HepG2 (cell line): Measurements from ENCODE around the gene MAVS. TPM values are rescaled to one million over a fixed set of nuclear protein-coding genes. Genes with fewer than 3 reads are reported as not detected.

Source experiments
- BCL3 ChIP-seq: sonication (generic); formaldehyde crosslinking; IDR thresholded peaks from 2 replicates; pipeline ENCODE4 v1.5.1; 2020; ENCODE audit warnings: mild to moderate bottlenecking, missing genetic modification reagents, moderate library complexity
- FOXK2 ChIP-seq: fragments of 450-650 bp; IDR thresholded peaks from 2 replicates; pipeline ENCODE4 v1.6.1; 2016
- GMEB1 ChIP-seq: sonication (generic); formaldehyde crosslinking; IDR thresholded peaks from 2 replicates; pipeline ENCODE4 v1.5.1; 2020; ENCODE audit warnings: missing genetic modification reagents, mild to moderate bottlenecking, borderline replicate concordance
- GMEB2 ChIP-seq: IDR thresholded peaks from 2 replicates; pipeline ENCODE4 v1.6.1; 2016; ENCODE audit warnings: missing biosample characterization, missing genetic modification reagents, low read depth
- HDAC1 ChIP-seq: sonication (generic); formaldehyde crosslinking; IDR thresholded peaks from 2 replicates; pipeline ENCODE4 v1.5.1; 2020; ENCODE audit warnings: mild to moderate bottlenecking, missing genetic modification reagents
- HDAC6 ChIP-seq: fragments of 200-600 bp; sonication (generic); IDR thresholded peaks from 2 replicates; pipeline ENCODE4 v1.7.0; 2017; ENCODE audit warnings: mild to moderate bottlenecking, antibody characterized with exemption, low read length, low read depth
- IRF1 ChIP-seq: sonication (generic); formaldehyde crosslinking; IDR thresholded peaks from 2 replicates; pipeline ENCODE4 v1.4.0; 2020; ENCODE audit warnings: low read depth, mild to moderate bottlenecking, missing genetic modification reagents
- POLR2AphosphoS5 ChIP-seq: IDR thresholded peaks from 2 replicates; pipeline ENCODE4 v1.6.1; 2012; ENCODE audit warnings: low read depth, low read length
- SIX4 ChIP-seq: sonication (generic); formaldehyde crosslinking; IDR thresholded peaks from 2 replicates; pipeline ENCODE4 v1.4.0; 2020; ENCODE audit warnings: missing genetic modification reagents
- SNAPC4 ChIP-seq: sonication (generic); formaldehyde crosslinking; IDR thresholded peaks from 2 replicates; pipeline ENCODE4 v1.4.0; 2020; ENCODE audit warnings: mild to moderate bottlenecking, missing genetic modification reagents
- SRF ChIP-seq: IDR thresholded peaks from 2 replicates; pipeline ENCODE4 v1.6.1; 2011; ENCODE audit warnings: mild to moderate bottlenecking, low read depth, low read length, moderate library complexity
- TEAD3 ChIP-seq: optimal IDR thresholded peaks from 2 replicates; pipeline ENCODE3; 2016; ENCODE audit warnings: borderline replicate concordance
- ZNF180 ChIP-seq: sonication (generic); formaldehyde crosslinking; IDR thresholded peaks from 2 replicates; pipeline ENCODE4 v1.4.0; 2020; ENCODE audit warnings: low read depth, missing genetic modification reagents, borderline replicate concordance
- ZNF337 ChIP-seq: sonication (generic); formaldehyde crosslinking; IDR thresholded peaks from 2 replicates; pipeline ENCODE4 v1.5.1; 2020; ENCODE audit warnings: missing genetic modification reagents, low read depth, mild to moderate bottlenecking, borderline replicate concordance
- ZNF430 ChIP-seq: sonication (generic); formaldehyde crosslinking; IDR thresholded peaks from 2 replicates; pipeline ENCODE4 v1.9.0; 2021; ENCODE audit warnings: mild to moderate bottlenecking, missing genetic modification reagents
- ZNF550 ChIP-seq: sonication (generic); formaldehyde crosslinking; IDR thresholded peaks from 2 replicates; pipeline ENCODE4 v1.4.0; 2020; ENCODE audit warnings: mild to moderate bottlenecking, missing genetic modification reagents, borderline replicate concordance
- ZNF558 ChIP-seq: sonication (generic); formaldehyde crosslinking; IDR thresholded peaks from 2 replicates; pipeline ENCODE4 v1.9.0; 2022; ENCODE audit warnings: mild to moderate bottlenecking, missing genetic modification reagents, borderline replicate concordance
- ZNF672 ChIP-seq: sonication (generic); formaldehyde crosslinking; IDR thresholded peaks from 2 replicates; pipeline ENCODE4 v1.8.1; 2022; ENCODE audit warnings: missing genetic modification reagents
- ZSCAN30 ChIP-seq: sonication (generic); formaldehyde crosslinking; IDR thresholded peaks from 2 replicates; pipeline ENCODE4 v1.5.0; 2020; ENCODE audit warnings: mild to moderate bottlenecking, missing genetic modification reagents
- polyA plus RNA-seq, 8 experiments: library from polyadenylated mRNA; depleted of rRNA in 3 of 8; stranded (reverse) in 7 of 8; unstranded in 1 of 8; fragments of >200 nt; fragmentation: Illumina TruSeq in 4 of 8; extraction: Trizol in 4 of 8; gene quantifications; 2 replicates each; pipeline versions ENCODE4 v1.2.1 to v1.2.3, GENCODE V29; 2011 to 2016; ENCODE audit warnings: low read depth in 4 of 8, missing spikeins in 1 of 8, mixed read lengths in 1 of 8; ENCODE audit not compliant: insufficient read depth in 1 of 8
- total RNA-seq, 5 experiments: library from RNA; depleted of rRNA; stranded (reverse); fragments of >200 nt; fragmentation: Illumina TruSeq; extraction: Trizol; gene quantifications; 2 replicates each; pipeline ENCODE4 v1.2.3, GENCODE V29; 2016; ENCODE audit warnings: low read depth in 1 of 5

MAVS gene
- total and polyA plus RNA-seq, 2 of the 13 experiments (the other 11 are each of a cell fraction or from before 2014, with no cell fraction given), result 27.3 to 36.6 TPM

GRCh38 chr20:3811467-3812258, 35.0 kb upstream of the MAVS start (continued):
- TF ChIP-seq SNAPC4 (CRISPR knock-in tag), result peak; percentile 61; the same call in 1 of the 2 replicates
- TF ChIP-seq FOXK2, result no peak
- peak; percentile 98 for TF ChIP-seq ZNF337 (CRISPR knock-in tag)
- peak; percentile 23; the same call in 1 of the 2 replicates for TF ChIP-seq GMEB2 (CRISPR knock-in tag)
- TF ChIP-seq ZSCAN30 (CRISPR knock-in tag), result no peak
- no peak; the same call in 1 of the 2 replicates for TF ChIP-seq IRF1
- TF ChIP-seq BCL3 (CRISPR knock-in tag), result peak; percentile 99
- TF ChIP-seq ZNF180 (CRISPR knock-in tag), result peak; percentile 55; the same call in 1 of the 2 replicates
- TF ChIP-seq POLR2AphosphoS5, result peak; percentile 62
- TF ChIP-seq SIX4 (CRISPR knock-in tag), result peak; percentile 45; the same call in 1 of the 2 replicates
- peak; percentile 91 for TF ChIP-seq TEAD3
- TF ChIP-seq SRF, result no peak
- peak; percentile 87; the same call in 1 of the 2 replicates for TF ChIP-seq ZNF558 (CRISPR knock-in tag)
- peak; percentile 80 for TF ChIP-seq GMEB1 (CRISPR knock-in tag)
- TF ChIP-seq ZNF550, result no peak
- TF ChIP-seq HDAC6, result no peak
- TF ChIP-seq HDAC1 (CRISPR knock-in tag), result peak; percentile 95
- peak; percentile 95 for TF ChIP-seq ZNF430 (CRISPR knock-in tag)
- no peak; the same call in 1 of the 2 replicates for TF ChIP-seq ZNF672 (CRISPR knock-in tag)
